Loucy (cell line): ENCODE measurements around the gene BPIFB1.

Experiments
- H2AFZ ChIP-seq: fragments of 200-600 bp; sonication (generic); 2 replicates; pipeline ENCODE4 v1.6.0; 2016; ENCODE audit warnings: antibody characterized with exemption, mild to moderate bottlenecking, low read length, moderate library complexity
- H3F3A ChIP-seq: fragments of 200-600 bp; 2 replicates; pipeline ENCODE4 v1.6.0; 2016; ENCODE audit warnings: antibody characterized with exemption, low read depth, mild to moderate bottlenecking
- H3K27me3 ChIP-seq: fragments of 200-600 bp; sonication (generic); 2 replicates; pipeline ENCODE4 v1.6.1; 2014; ENCODE audit warnings: low read length, mild to moderate bottlenecking; ENCODE audit not compliant: insufficient read depth, poor library complexity, severe bottlenecking
- H3K36me3 ChIP-seq: fragments of 200-600 bp; sonication (generic); 2 replicates; pipeline ENCODE4 v1.6.1; 2016; ENCODE audit warnings: low read length; ENCODE audit not compliant: insufficient read depth
- H3K4me1 ChIP-seq: fragments of 200-600 bp; sonication (generic); 2 replicates; pipeline ENCODE4 v1.5.1; 2014; ENCODE audit warnings: low read length, mild to moderate bottlenecking; ENCODE audit not compliant: insufficient read depth, poor library complexity, severe bottlenecking
- H3K4me2 ChIP-seq: fragments of 200-600 bp; sonication (generic); 2 replicates; pipeline ENCODE4 v1.6.0; 2014; ENCODE audit warnings: antibody characterized with exemption, low read length, low read depth, mild to moderate bottlenecking; ENCODE audit not compliant: poor library complexity, severe bottlenecking
- H3K4me3 ChIP-seq: fragments of 200-600 bp; sonication (generic); 2 replicates; pipeline ENCODE4 v1.5.1; 2014; ENCODE audit warnings: low read length, mild to moderate bottlenecking, mixed read lengths; ENCODE audit not compliant: poor library complexity, severe bottlenecking
- H3K79me2 ChIP-seq: fragments of 200-600 bp; sonication (generic); 2 replicates; pipeline ENCODE4 v1.6.1; 2014; ENCODE audit warnings: low read length; ENCODE audit not compliant: insufficient read depth
- H3K9ac ChIP-seq: fragments of 200-600 bp; sonication (generic); 2 replicates; pipeline ENCODE4 v1.6.0; 2014; ENCODE audit warnings: mild to moderate bottlenecking, low read depth, low read length, moderate library complexity; ENCODE audit not compliant: poor library complexity, severe bottlenecking
- H3K9me2 ChIP-seq: fragments of 200-600 bp; sonication (generic); replicated peaks from 2 replicates; pipeline ENCODE4 v1.6.1; 2016; ENCODE audit warnings: low read depth, low read length, mixed read lengths
- H3K9me3 ChIP-seq: fragments of 200-600 bp; sonication (generic); 2 replicates; pipeline ENCODE4 v1.6.1; 2014; ENCODE audit warnings: mild to moderate bottlenecking, antibody characterized with exemption, low read length, low read depth; ENCODE audit not compliant: insufficient read depth
- H4K20me1 ChIP-seq: fragments of 200-600 bp; sonication (generic); 2 replicates; pipeline ENCODE4 v1.6.0; 2014; ENCODE audit warnings: antibody characterized with exemption, low read length, mild to moderate bottlenecking; ENCODE audit not compliant: insufficient read depth, poor library complexity, severe bottlenecking
- CTCF ChIP-seq: fragments of 200-600 bp; sonication (generic); conservative IDR thresholded peaks from 2 replicates; pipeline ENCODE4 v1.5.1; 2014; ENCODE audit warnings: mild to moderate bottlenecking, antibody characterized with exemption, low read length
- EZH2phosphoT487 ChIP-seq: fragments of 200-600 bp; IDR thresholded peaks from 2 replicates; pipeline ENCODE4 v1.6.1; 2018; ENCODE audit warnings: antibody characterized with exemption, mild to moderate bottlenecking, moderate library complexity, borderline replicate concordance

Gene BPIFB1

GRCh38 chr20:33257237-33257636, 25.8 kb upstream of the BPIFB1 start:
- Histone ChIP-seq H3K4me3 (no peak overlapping the region), H3F3A (no peaks in the 10 kb centered on the region), H3K79me2 (no peaks in the 10 kb centered on the region), H3K4me2 (no peak overlapping the region), H4K20me1 (no peaks in the 10 kb centered on the region), H3K9ac (no peak overlapping the region), H3K9me2 (no peaks in the 10 kb centered on the region), H3K36me3 (no peaks in the 10 kb centered on the region), H3K27me3 (no peaks in the 10 kb centered on the region), H3K4me1 (no peaks in the 10 kb centered on the region), H3K9me3 (no peaks in the 10 kb centered on the region), H2AFZ (no peak overlapping the region)
- TF ChIP-seq EZH2phosphoT487 (no peak), CTCF (no peak)

- H3K9ac ChIP-seq, result no peak overlapping the region
- no peaks in the 10 kb centered on the region for H3K27me3 ChIP-seq
- H2AFZ ChIP-seq, result no peak overlapping the region
- no peaks in the 10 kb centered on the region for H4K20me1 ChIP-seq
- H3K9me3 ChIP-seq, result no peaks in the 10 kb centered on the region
- H3K4me2 ChIP-seq, result no peak overlapping the region
- TF ChIP-seq CTCF, result no peak
- no peak for TF ChIP-seq EZH2phosphoT487
- H3K9me2 ChIP-seq, result no peaks in the 10 kb centered on the region
- no peaks in the 10 kb centered on the region for H3K4me1 ChIP-seq
- no peaks in the 10 kb centered on the region for H3K79me2 ChIP-seq
- no peak overlapping the region for H3K4me3 ChIP-seq
- no peaks in the 10 kb centered on the region for H3K36me3 ChIP-seq
- H3F3A ChIP-seq, result no peaks in the 10 kb centered on the region
Observed at GRCh38 chr20:33259371-33259770, 23.6 kb upstream of the BPIFB1 start.

- Histone ChIP-seq H3K9ac (no peak overlapping the region), H3K9me2 (no peaks in the 10 kb centered on the region), H3K4me3 (no peak overlapping the region), H3K9me3 (no peaks in the 10 kb centered on the region), H3K4me1 (no peaks in the 10 kb centered on the region), H2AFZ (no peak overlapping the region), H3K36me3 (no peaks in the 10 kb centered on the region), H3K27me3 (no peaks in the 10 kb centered on the region), H3K79me2 (no peaks in the 10 kb centered on the region), H3K4me2 (no peak overlapping the region), H3F3A (no peaks in the 10 kb centered on the region), H4K20me1 (no peaks in the 10 kb centered on the region)
- TF ChIP-seq CTCF, result no peak; the same call in 1 of the 2 replicates
- TF ChIP-seq EZH2phosphoT487, result no peak
Observed at GRCh38 chr20:33261465-33261864, 21.5 kb upstream of the BPIFB1 start.
